Sigmoid colon (tissue), 7 donors: Measurements from ENCODE around the gene OR6M1. TPM values are rescaled to one million over a fixed set of nuclear protein-coding genes. Genes with fewer than 3 reads are reported as not detected.

Source experiments
- DNase-seq: peaks from one replicate; pipeline ENCODE4 v3.0.0-alpha.2; 2019
- H3K27ac ChIP-seq, 4 donors: fragments of 200-600 bp; sonication (generic); one replicate each; pipeline ENCODE4 v1.5.1; 2016 to 2019; ENCODE audit warnings: mild to moderate bottlenecking in 1 of 4
- H3K27me3 ChIP-seq, 3 donors: fragments of 200-600 bp; sonication (generic); one replicate each; pipeline ENCODE4 v1.5.1; 2019; ENCODE audit warnings: mild to moderate bottlenecking in 1 of 3
- H3K36me3 ChIP-seq, 4 donors: fragments of 200-600 bp; sonication (generic); one replicate each; pipeline ENCODE4 v1.5.1; 2016 to 2019
- H3K4me1 ChIP-seq, 4 donors: fragments of 200-600 bp; sonication (generic); one replicate each; pipeline ENCODE4 v1.5.1; 2017 to 2019
- H3K4me3 ChIP-seq, 4 donors: fragments of 200-600 bp; sonication (generic); one replicate each; pipeline ENCODE4 v1.5.1; 2017 to 2019; ENCODE audit warnings: mild to moderate bottlenecking in 2 of 4, moderate library complexity in 1 of 4
- H3K9me3 ChIP-seq, 4 donors: fragments of 200-600 bp in 3 of 4; sonication (generic) in 3 of 4; one replicate each; pipeline versions ENCODE4 v1.5.1 to v1.6.1; 2013 to 2019
- EP300 ChIP-seq, 4 donors: sonication (generic); formaldehyde crosslinking; IDR thresholded peaks; one replicate each; pipeline ENCODE4 v1.6.1; 2017; ENCODE audit warnings: antibody characterized with exemption in 4 of 4
- POLR2A ChIP-seq, 2 donors: fragments of 450-650 bp; IDR thresholded peaks; one replicate each; pipeline ENCODE4 v1.6.1; 2016; ENCODE audit warnings: antibody characterized with exemption in 2 of 2, mild to moderate bottlenecking in 2 of 2, moderate library complexity in 2 of 2
- POLR2AphosphoS5 ChIP-seq, 4 donors: sonication (generic); formaldehyde crosslinking; IDR thresholded peaks; one replicate each; pipeline ENCODE4 v1.6.1; 2017; ENCODE audit warnings: antibody characterized with exemption in 4 of 4
- WGBS, 2 donors: extraction: QIAGEN DNeasy Blood & Tissue Kit; methylation state at CpG; one replicate each; pipeline ENCODE4 v1.1.7; 2013; 5-methylcytosine and 5-hydroxymethylcytosine counted together
- intact Hi-C: fragments of 100-400 bp; cut with DNase I; formaldehyde crosslinking; loops from one replicate; pipeline ENCODE4 v1.15.1; 2023
- polyA plus RNA-seq, 3 donors: library from polyadenylated mRNA; stranded (reverse); fragments of 200-250 nt; gene quantifications; one replicate each; pipeline ENCODE4 v1.2.3, GENCODE V29; 2013
- small RNA-seq, 3 donors: library from RNA; depleted of rRNA; stranded (forward); fragments of <200 nt; gene quantifications; one replicate each; pipeline ENCODE3, GENCODE V24; 2016
- total RNA-seq, 4 donors: library from RNA; depleted of rRNA; stranded (reverse); fragments of >200 nt; gene quantifications; one replicate each; pipeline ENCODE4 v1.1.0, GENCODE V29; 2016
- TF ChIP-seq, protein P1 (sequence below), 4 experiments: fragments of 450-650 bp in 3 of 4; fragments of 200-600 bp in 1 of 4; IDR thresholded peaks; one replicate each; pipeline ENCODE4 v1.5.1; 2016 to 2019; ENCODE audit warnings: antibody characterized with exemption in 4 of 4, mild to moderate bottlenecking in 3 of 4, moderate library complexity in 2 of 4
- donor health status: healthy with polysubstance abuse.
- donor health status: Bipolar disorder and iron deficiency.
- donor health status: healthy.

Gene OR6M1
- total and polyA plus RNA-seq, 7 donors, result not detected

- Histone ChIP-seq H3K27ac (no peak overlapping the region), H3K4me1 (no peaks in the 10 kb centered on the region), H3K27me3 (no peaks in the 10 kb centered on the region), H3K9me3 (peaks cover 0 to 6% (median 3%) of the 10 kb centered on the region in 4 donors), H3K36me3 (no peaks in the 10 kb centered on the region), H3K4me3 (no peak overlapping the region)
- intact Hi-C loops, result no loop called here
- TF ChIP-seq, protein P1, sequence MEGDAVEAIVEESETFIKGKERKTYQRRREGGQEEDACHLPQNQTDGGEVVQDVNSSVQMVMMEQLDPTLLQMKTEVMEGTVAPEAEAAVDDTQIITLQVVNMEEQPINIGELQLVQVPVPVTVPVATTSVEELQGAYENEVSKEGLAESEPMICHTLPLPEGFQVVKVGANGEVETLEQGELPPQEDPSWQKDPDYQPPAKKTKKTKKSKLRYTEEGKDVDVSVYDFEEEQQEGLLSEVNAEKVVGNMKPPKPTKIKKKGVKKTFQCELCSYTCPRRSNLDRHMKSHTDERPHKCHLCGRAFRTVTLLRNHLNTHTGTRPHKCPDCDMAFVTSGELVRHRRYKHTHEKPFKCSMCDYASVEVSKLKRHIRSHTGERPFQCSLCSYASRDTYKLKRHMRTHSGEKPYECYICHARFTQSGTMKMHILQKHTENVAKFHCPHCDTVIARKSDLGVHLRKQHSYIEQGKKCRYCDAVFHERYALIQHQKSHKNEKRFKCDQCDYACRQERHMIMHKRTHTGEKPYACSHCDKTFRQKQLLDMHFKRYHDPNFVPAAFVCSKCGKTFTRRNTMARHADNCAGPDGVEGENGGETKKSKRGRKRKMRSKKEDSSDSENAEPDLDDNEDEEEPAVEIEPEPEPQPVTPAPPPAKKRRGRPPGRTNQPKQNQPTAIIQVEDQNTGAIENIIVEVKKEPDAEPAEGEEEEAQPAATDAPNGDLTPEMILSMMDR (IDR thresholded peaks at IDR 0.05), result no peak
- TF ChIP-seq EP300 (IDR thresholded peaks at IDR 0.05) (no peak), POLR2AphosphoS5 (IDR thresholded peaks at IDR 0.05) (no peak)
- DNase-seq, result no peak
These were observed 43.7 kb downstream of the OR6M1 start for GRCh38 chr11:123762422-123762821.

GRCh38 chr11:123760894-123761293, 45.3 kb downstream of the OR6M1 start:
- Histone ChIP-seq H3K36me3 (no peaks in the 10 kb centered on the region), H3K4me3 (no peak overlapping the region), H3K27ac (no peak overlapping the region), H3K27me3 (no peaks in the 10 kb centered on the region), H3K9me3 (peaks cover 0 to 6% (median 3%) of the 10 kb centered on the region in 4 donors), H3K4me1 (no peaks in the 10 kb centered on the region)
- DNase-seq, result no peak
- WGBS, 2 donors, result 83 to 97% methylated on average over 1 of the region's 1 CpG
- TF ChIP-seq POLR2A (IDR thresholded peaks at IDR 0.05), result no peak
- TF ChIP-seq, protein P1 (IDR thresholded peaks at IDR 0.05), result no peak
- no peak for TF ChIP-seq POLR2AphosphoS5 (IDR thresholded peaks at IDR 0.05)
- no peak for TF ChIP-seq EP300 (IDR thresholded peaks at IDR 0.05)
- intact Hi-C loops, result no loop called here

DNA sequence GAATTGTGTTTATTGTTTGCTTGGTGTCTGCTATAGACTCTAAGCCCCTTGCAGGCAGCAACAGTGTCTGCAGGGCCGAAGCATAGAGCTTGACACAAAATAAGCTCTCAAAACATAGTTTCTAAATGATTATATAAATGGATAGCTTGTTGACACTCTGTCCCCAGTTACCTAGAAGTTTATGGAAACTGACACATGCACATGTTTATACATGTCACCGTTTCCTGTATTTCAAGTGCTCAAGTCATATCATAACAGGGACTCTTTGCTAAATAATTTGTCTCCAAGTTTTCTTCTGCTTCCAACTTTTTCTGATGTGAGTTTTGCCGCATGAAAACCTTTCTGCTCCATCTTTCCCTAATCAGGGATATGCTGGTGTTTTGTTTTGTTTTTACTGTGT, 48.2 kb downstream of the OR6M1 start:
- no peaks in the 10 kb centered on the region for H3K27me3 ChIP-seq
- intact Hi-C loops, result no loop called here
- TF ChIP-seq EP300 (IDR thresholded peaks at IDR 0.05) (no peak), POLR2A (IDR thresholded peaks at IDR 0.05) (no peak), POLR2AphosphoS5 (IDR thresholded peaks at IDR 0.05) (no peak)
- TF ChIP-seq, protein P1 (IDR thresholded peaks at IDR 0.05), result no peak
- H3K4me1 ChIP-seq, result no peaks in the 10 kb centered on the region
- H3K4me3 ChIP-seq, result no peak overlapping the region
- no peaks in the 10 kb centered on the region for H3K36me3 ChIP-seq
- H3K27ac ChIP-seq, result no peak overlapping the region
- no peak for DNase-seq
- H3K9me3 ChIP-seq, result peaks cover 0 to 6% (median 3%) of the 10 kb centered on the region in 4 donors
- WGBS, 2 donors, result 84 to 90% methylated on average over 3 of the region's 3 CpGs

GRCh38 chr11:123755813-123756212, 50.3 kb downstream of the OR6M1 start:
- Histone ChIP-seq H3K9me3 (no peaks in the 10 kb centered on the region), H3K27ac (no peak overlapping the region), H3K27me3 (no peaks in the 10 kb centered on the region), H3K4me1 (no peaks in the 10 kb centered on the region), H3K4me3 (no peak overlapping the region), H3K36me3 (no peaks in the 10 kb centered on the region)
- DNase-seq, result no peak
- intact Hi-C loops, result no loop called here
- WGBS, 2 donors, result 92 to 93% methylated on average over 3 of the region's 3 CpGs
- TF ChIP-seq, protein P1 (IDR thresholded peaks at IDR 0.05), result no peak
- TF ChIP-seq EP300 (IDR thresholded peaks at IDR 0.05) (no peak), POLR2A (IDR thresholded peaks at IDR 0.05) (no peak), POLR2AphosphoS5 (IDR thresholded peaks at IDR 0.05) (no peak)

Small RNAs within 50 kb of the gene (small RNA-seq; reads per million reads assigned to genes)
- 0 to 0.06 (median 0) reads per million in 3 donors for gene RNU1-21P

Other genes with a start within 250 kb of the OR6M1 start
- gene SCN3B, start 151.7 kb downstream of the OR6M1 start, total RNA-seq, result 1 to 10 TPM; 2.0 to 3.0 (median 2.6) TPM
- gene SCN3B, start 151.7 kb downstream of the OR6M1 start, polyA plus RNA-seq, result 1 to 10 TPM in 1 of 3 donors, under 1 TPM in 1, not detected in 1; 0.60 to 1.5 TPM
- 1 to 10 TPM; 6.1 to 7.1 (median 6.7) TPM for gene ZNF202, start 64.7 kb downstream of the OR6M1 start, total RNA-seq
- 1 to 10 TPM; 1.2 to 8.1 (median 2.8) TPM for gene ZNF202, start 64.7 kb downstream of the OR6M1 start, polyA plus RNA-seq
- not detected for gene OR6X1, start 51.8 kb downstream of the OR6M1 start, total RNA-seq
- not detected for gene OR6X1, start 51.8 kb downstream of the OR6M1 start, polyA plus RNA-seq
- gene TMEM225, start 79.3 kb upstream of the OR6M1 start, total RNA-seq, result not detected
- gene TMEM225, start 79.3 kb upstream of the OR6M1 start, polyA plus RNA-seq, result not detected
- not detected for gene OR8D4, start 95.8 kb upstream of the OR6M1 start, total RNA-seq
- gene OR8D4, start 95.8 kb upstream of the OR6M1 start, polyA plus RNA-seq, result under 1 TPM in 1 of 3 donors, not detected in 2; 0.03 TPM
- gene OR4D5, start 133.3 kb upstream of the OR6M1 start, total RNA-seq, result not detected
- gene OR4D5, start 133.3 kb upstream of the OR6M1 start, polyA plus RNA-seq, result not detected
- not detected for gene OR6T1, start 137.5 kb upstream of the OR6M1 start, total RNA-seq
- gene OR6T1, start 137.5 kb upstream of the OR6M1 start, polyA plus RNA-seq, result not detected
- gene OR10S1, start 171.4 kb upstream of the OR6M1 start, total RNA-seq, result not detected
- not detected for gene OR10S1, start 171.4 kb upstream of the OR6M1 start, polyA plus RNA-seq
- not detected for gene OR10G6, start 188.8 kb upstream of the OR6M1 start, total RNA-seq
- not detected for gene OR10G6, start 188.8 kb upstream of the OR6M1 start, polyA plus RNA-seq
- under 1 TPM in 1 of 4 donors, not detected in 3; 0.71 TPM for gene OR10G4, start 206.6 kb upstream of the OR6M1 start, total RNA-seq
- gene OR10G4, start 206.6 kb upstream of the OR6M1 start, polyA plus RNA-seq, result under 1 TPM in 1 of 3 donors, not detected in 2; 0.03 TPM
- gene OR10G9, start 216.7 kb upstream of the OR6M1 start, total RNA-seq, result not detected
- gene OR10G9, start 216.7 kb upstream of the OR6M1 start, polyA plus RNA-seq, result not detected
- gene OR10G8, start 220.4 kb upstream of the OR6M1 start, total RNA-seq, result not detected
- not detected for gene OR10G8, start 220.4 kb upstream of the OR6M1 start, polyA plus RNA-seq
- gene OR10G7, start 235.0 kb upstream of the OR6M1 start, total RNA-seq, result not detected
- gene OR10G7, start 235.0 kb upstream of the OR6M1 start, polyA plus RNA-seq, result not detected